GM11168 (cell line): ENCODE results near the gene CUL9.

Source experiments
- in situ Hi-C: fragments of 300-500 bp; cut with MboI; formaldehyde crosslinking; loops from one replicate; pipeline ENCODE4 v1.12.0; 2022; ENCODE audit warnings: low sequenced_read_pairs; ENCODE audit not compliant: unreplicated experiment

Gene CUL9

GRCh38 chr6:43181942-43182860 is at the start of gene CUL9:
Gene CUL9 (plus strand): TSS chr6:43182196. CDS start chr6:43184311, 2,115 bp downstream.
- in situ Hi-C loops, result no loop called here

GRCh38 chr6:43138267-43138666 is 43.7 kb upstream of the CUL9 start:
- in situ Hi-C loops, result no loop called here

GRCh38 chr6:43139973-43140372 is 42.0 kb upstream of the CUL9 start:
- in situ Hi-C loops, result loop anchor here (5.0 kb wide), 1 partner anchor 233 kb away; no protein-coding TSS in a partner anchor

GRCh38 chr6:43141644-43142043 is 40.4 kb upstream of the CUL9 start:
- in situ Hi-C loops, result loop anchor here (5.0 kb wide), 1 partner anchor 234 kb away; no protein-coding TSS in a partner anchor

- in situ Hi-C loops, result loop anchor here (5.0 kb wide), 1 partner anchor 235 kb away; no protein-coding TSS in a partner anchor
Observed at GRCh38 chr6:43142101-43142500, 39.9 kb upstream of the CUL9 start.

GRCh38 chr6:43143235-43144128 is 38.5 kb upstream of the CUL9 start:
- in situ Hi-C loops, result loop anchor here (5.0 kb wide), 1 partner anchor 236 kb away; no protein-coding TSS in a partner anchor

GRCh38 chr6:43144879-43145278 is 37.1 kb upstream of the CUL9 start:
- in situ Hi-C loops, result loop anchor here (5.0 kb wide), 1 partner anchor 238 kb away; no protein-coding TSS in a partner anchor

- in situ Hi-C loops, result no loop called here
Observed at GRCh38 chr6:43146261-43146660, 35.7 kb upstream of the CUL9 start.

GRCh38 chr6:43146709-43147688 is 35.0 kb upstream of the CUL9 start:
- in situ Hi-C loops, result no loop called here

- in situ Hi-C loops, result no loop called here
Observed at GRCh38 chr6:43147691-43148477, 34.1 kb upstream of the CUL9 start.

- in situ Hi-C loops, result no loop called here
Observed at GRCh38 chr6:43149265-43149664, 32.7 kb upstream of the CUL9 start.

- in situ Hi-C loops, result no loop called here
Observed at GRCh38 chr6:43150051-43150751, 31.8 kb upstream of the CUL9 start.

- in situ Hi-C loops, result no loop called here
Observed at GRCh38 chr6:43159599-43159998, 22.4 kb upstream of the CUL9 start.

- in situ Hi-C loops, result no loop called here
Observed at GRCh38 chr6:43163899-43164298, 18.1 kb upstream of the CUL9 start.

- in situ Hi-C loops, result no loop called here
Observed at GRCh38 chr6:43170417-43170930, 11.5 kb upstream of the CUL9 start.

- in situ Hi-C loops, result no loop called here
Observed at GRCh38 chr6:43170931-43171706, 10.9 kb upstream of the CUL9 start, which contains the start of gene SRF. Gene SRF (plus strand): TSS chr6:43171269. CDS start chr6:43171657, 388 bp downstream.

- in situ Hi-C loops, result no loop called here
Observed at GRCh38 chr6:43171707-43172103, 10.3 kb upstream of the CUL9 start.
